HG02763 (cell line): ENCODE measurements around the gene ZDHHC14.

Source experiments
- ATAC-seq: cut with Tn5 transposase; IDR thresholded peaks from one replicate; pipeline ENCODE4 v1.9.1; 2021; ENCODE audit warnings: mild to moderate bottlenecking, moderate library complexity; ENCODE audit not compliant: unreplicated experiment

Gene ZDHHC14

DNA sequence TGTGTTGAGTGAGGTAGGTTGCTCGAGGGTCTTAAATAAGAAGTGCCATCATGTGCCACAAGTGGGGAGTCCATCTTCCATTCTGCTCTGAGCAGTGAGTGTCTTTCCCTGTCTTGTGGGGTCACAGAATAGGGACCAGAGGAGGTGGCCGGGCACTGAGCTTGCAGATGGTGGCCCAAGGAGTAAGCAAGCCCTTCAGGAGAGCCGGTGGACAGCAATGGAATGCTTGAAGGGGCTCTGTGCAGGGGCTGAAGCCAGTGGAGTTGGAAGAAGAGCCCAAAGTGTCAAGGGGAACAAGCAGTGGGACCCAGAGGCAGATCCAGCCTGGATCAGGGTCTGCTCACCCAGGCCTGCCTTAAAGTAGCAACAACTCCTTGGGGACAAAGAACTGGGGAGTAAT, 228.6 kb downstream of the ZDHHC14 start:
- no peak for ATAC-seq

DNA sequence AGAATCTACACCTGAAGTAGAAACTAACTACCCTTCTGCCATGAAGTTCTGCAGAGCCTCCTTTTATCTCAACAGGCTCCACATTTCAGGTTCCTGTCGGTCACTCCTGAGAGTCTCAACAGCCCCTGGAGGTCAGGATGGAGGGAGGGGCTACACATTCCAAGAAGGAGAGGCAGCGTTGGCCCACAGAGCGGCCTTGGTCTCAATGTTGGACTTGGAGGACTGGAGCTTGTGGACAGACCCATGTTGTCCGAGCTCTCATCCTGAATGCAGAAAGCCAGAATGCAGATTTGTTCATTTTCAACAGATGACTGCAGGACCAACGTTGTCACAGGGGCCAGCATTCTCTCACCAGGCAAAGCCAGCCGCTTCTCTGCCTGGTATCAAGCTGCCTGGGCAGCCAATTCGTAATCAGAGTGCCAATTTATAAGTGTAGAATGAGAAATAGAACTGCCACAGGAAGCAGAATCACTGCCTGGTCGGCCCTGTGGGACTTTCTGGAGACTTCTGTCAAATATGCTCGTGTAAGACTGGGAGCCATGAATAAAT, 229.5 kb downstream of the ZDHHC14 start:
- ATAC-seq: no peak

DNA sequence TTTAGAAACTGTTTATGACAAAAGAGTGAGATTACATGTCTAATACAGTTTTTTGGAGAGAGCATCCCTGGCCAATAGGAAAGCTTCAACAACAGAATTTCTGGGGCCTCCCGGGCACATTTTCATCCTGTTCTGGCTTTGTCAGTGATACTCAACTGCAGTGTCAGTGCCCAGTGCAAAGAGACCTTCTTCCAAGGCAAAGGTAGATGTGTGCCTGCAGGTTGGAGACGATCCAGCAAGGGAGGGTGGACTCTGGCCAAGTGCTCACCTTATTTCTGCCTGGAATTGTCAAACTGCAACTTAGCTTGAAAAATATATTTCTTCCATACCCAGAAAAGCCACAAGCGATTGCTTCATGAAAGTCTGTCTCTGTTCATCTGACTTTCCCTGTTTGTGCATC, 230.4 kb downstream of the ZDHHC14 start:
- ATAC-seq: no peak

DNA sequence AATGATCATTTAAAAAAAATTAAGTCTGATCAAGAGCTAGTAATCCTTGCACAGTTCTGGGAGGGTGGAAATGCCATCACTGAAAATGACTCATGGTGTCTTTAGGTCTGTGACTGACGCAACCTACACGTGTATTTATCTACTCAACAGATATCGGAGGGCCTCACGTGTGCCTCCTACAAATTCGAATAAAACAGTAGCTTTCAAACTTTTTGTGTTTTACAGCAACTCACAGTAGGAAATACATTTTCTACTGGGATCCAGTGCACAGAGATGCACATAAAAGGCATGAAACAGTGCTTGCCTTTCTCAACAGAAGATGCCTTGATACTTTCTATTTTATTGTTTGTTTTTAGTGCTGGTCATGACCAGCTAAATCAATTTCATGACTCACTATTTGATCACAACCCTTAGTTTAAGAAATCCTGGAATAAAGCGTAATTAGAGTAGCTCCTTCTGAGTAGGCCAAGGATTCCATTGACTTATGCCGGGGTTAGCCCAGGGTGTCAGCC, 232.1 kb downstream of the ZDHHC14 start:
- no peak for ATAC-seq

DNA sequence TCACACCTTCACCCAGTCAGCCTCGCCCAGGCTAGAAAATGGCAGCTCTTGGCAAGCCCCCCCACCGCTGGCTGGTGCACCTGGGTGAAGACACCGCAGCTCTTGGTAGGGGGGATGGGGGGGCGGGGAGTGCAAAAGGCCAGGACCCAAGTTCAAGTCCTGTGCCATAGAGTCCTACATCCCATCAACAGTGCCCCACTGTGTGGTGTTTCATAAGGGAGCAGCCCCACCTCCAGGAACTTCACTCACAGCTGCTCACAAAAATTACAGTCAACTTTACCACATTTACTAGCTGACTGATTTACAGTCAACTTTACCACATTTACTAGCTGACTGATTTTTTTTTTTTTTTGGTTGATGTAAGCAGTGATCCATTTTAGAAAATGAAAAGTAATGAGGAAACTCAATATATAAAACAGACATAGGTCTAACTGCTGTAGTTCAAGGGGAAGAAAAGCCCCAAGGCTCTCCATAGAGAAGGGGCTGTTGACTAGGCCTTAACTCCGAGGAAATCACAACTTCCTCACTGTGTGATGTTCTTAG, 233.1 kb downstream of the ZDHHC14 start:
- ATAC-seq: no peak

DNA sequence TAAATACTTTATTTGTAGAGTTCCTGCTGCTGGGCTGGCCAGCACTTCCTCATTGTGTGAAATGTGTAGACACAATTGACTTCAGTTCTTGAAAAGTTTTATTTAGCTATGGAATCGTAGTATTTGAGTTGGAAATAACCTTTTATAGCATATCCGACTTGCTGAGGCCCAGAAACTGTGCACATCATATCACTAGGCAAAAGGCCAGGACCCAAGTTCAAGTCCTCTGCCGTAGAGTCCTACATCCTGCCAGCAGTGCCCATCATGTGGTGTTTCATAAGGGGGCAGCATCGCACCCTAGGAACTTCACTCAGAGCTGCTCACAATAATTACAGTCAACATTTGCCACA, 234.4 kb downstream of the ZDHHC14 start:
- ATAC-seq: no peak

DNA sequence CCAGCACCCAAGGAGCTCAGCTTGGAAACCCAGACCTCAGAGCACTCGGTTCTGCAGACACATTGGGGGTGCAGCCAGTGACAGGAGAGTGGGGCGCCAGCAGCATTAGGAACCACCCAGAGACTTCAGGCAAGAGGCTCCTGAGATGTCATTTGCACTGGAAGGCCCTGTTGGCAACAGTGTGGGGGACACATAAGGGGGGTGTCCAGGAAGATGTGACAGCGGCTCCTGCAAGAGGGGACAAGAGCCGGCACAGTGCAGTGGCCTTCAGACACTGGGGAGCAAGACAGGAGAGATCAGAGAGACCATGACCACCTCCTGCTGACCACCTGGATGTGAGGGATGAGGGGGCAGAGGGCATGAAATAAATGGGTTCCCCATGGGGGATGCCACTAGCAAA, 235.0 kb downstream of the ZDHHC14 start:
- ATAC-seq: no peak

DNA sequence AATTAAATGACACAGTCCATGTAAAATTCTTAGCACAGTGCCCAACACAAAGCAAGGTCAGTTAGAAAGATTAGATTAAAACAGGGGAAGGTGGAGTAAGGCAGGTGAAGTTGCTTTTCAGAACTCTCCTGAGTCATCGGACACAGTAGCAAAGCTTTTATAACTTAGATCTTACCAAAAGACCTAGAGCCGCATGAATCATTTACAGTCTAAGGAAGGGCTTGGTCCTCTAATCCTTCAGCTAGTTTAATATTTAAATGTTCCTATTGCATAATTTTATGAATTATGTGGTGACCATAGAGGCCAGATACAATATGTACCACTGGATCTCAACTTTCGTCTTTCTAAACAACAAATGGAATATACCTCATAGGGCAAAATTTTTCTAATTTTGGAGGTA, 240.0 kb downstream of the ZDHHC14 start:
- ATAC-seq: no peak

DNA sequence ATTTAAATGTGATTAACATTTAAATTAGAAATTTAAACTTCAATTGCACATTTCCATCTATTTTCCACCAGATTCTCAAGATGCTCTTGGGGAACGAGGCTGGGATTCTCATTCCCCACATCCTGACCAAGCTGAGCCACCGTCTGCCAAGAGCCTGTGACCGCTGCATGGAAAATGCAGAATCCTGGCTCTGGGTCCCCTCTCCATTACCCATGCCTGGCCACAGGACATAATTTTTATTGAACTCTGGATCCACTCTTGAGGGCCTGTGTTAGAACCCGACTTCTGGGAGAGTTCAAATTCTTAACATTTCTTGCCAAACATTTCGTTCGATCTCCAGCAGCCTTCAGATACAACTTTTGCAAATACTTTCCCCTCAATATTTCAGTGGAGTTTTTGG, 240.4 kb downstream of the ZDHHC14 start:
- no peak for ATAC-seq

DNA sequence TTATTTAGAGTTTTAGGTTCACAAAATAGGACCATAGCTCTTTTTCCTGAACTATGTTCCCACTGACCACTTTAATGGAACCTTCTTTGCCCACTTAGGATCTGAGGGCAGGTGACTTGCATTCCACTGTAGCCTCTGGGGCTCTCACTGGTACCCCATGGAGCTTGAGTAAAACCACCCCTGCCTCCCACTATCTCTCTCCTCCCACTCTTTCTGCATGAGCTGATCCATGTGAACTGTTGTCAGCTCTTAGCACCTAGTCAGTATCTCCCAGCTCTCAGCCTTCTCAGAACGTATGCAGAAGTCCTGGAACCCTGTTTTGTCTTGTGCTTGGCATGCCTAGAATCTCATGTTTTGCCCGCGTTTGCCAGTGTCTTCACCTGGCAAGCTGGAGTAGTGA, 241.4 kb downstream of the ZDHHC14 start:
- ATAC-seq: no peak

DNA sequence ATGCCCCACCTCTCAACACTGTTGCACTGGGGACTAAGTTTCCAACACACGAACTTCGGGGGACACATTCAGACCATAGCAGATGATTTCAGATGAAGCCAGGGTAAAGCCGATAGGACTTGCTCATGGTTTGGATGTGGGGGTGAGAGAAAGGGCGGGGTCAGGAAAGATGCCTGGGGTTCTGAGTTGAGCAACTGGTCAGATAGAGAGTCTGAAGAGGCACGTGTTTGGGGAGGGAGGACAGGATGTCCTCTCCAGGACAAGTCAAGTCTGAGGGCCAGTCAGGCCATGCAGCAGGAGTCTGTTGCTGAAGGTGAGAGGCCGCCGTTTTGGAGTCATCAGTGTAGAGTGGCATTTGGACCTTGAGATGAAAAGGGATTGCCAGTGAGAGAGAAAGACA, 244.1 kb downstream of the ZDHHC14 start:
- no peak for ATAC-seq

DNA sequence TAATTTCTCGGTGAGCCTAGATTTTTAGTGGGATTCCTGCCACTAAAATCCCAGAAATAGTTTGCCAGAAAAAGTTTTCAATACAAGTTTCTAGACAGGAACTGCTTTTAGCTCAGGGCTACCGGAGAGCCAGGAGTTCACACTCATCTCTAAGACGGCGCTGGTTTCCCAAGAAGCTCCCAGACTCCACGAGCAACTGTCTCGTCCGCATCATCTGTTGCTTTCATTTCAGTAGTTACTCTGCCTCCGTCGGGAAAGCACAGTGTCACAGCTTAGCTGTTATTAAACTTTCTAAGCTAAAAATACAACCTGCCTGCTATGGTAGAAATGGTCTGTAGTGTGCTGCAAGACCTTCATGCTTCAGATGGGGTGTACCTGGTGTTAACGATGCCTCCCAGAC, 244.8 kb downstream of the ZDHHC14 start:
- no peak for ATAC-seq

DNA sequence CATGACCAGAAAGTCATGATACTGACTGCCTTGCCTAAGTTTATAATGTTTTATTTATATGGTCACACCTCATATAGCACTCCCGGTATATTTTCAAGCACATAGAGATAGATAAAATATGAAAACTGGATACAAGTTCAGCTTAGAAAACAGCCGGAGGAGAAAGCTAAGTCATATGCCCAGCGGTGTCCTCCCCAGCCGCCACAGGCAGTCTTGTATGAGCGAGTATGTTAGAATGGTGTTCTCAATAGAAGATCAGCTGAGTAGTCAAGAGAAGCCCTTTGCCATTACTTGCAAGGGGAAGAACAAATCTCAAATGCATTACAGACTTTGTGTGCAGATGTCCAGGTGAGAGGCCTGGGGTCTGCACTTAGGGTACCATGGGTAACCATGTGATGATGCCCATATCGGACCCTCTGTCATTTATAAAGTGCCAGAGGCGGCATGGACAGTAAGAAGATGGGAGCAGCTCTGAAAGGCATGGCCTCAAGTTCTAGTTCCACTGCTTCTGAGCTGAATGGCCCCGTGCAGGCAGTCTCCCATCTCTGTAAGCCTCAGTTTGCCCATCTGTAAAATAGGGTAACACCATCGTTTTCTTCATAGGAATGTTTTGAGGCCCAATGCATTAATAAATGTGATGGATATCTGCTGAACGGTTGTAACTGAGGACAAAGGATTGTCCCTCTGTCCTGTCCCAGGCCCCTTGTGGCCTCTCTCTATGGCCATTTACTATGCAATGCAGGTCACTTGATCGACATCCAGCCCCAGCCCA, 246.4 kb downstream of the ZDHHC14 start:
- ATAC-seq: no peak

DNA sequence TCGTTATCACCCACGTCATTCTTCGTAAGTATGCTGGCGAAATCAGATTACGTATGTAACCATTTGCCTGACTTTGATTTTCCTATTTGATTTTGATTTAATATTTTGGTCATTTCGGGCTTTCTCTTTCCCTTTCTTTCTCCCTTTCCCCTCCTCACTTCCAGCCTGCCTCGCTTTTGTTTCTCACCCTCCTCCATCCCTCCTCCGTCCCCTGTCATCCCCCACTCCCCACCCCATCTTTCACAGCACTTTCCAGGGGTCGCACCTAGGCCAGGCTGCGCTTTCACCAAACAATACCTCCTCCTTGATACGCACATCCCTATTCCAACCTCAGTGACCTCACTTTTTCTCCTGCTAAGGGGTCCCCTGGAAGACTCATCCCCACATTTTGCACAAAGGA, 247.5 kb downstream of the ZDHHC14 start:
- ATAC-seq: no peak

DNA sequence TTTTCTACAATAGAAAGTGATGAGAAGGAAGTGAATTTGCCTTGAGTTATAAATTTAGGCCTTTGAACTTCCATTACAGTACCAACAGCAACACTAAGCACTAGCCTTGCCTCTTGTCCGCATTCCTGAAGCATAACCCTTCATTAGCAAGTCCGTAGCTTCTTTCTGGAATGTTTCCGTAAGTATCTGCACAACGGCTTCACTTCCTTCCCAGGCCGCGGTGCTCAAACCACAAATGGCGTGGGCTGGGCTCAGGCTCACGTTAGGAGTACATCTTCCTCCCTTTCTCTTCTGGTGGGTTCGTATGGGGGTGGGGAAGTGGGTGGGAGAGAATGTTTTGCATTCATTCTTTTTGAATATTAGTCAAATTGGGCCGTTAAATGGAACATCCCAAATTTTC, 248.2 kb downstream of the ZDHHC14 start:
- ATAC-seq: no peak

DNA sequence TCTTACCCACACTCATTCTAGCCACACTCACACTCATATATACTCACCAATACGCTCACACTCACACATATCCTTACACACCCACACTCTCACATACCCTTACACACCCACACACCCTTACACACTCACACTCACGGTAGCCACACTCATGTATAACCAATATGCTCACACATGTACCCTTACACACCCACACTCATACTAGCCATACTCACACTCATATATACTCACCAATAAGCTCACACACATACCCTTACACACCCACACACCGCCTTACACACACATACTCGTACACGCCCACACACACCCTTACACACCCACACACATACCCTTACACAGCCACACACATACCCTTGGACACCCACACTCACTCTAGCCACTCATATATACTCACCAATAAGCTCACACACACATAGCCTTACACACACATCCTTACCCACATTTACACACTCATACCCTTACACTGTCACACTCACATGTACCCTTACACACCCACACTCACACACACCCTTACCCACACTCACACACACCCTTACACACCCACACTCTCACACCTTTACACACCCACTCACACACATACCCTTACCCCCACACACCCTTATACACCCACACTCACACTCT, 249.6 kb downstream of the ZDHHC14 start:
- no peak for ATAC-seq

DNA sequence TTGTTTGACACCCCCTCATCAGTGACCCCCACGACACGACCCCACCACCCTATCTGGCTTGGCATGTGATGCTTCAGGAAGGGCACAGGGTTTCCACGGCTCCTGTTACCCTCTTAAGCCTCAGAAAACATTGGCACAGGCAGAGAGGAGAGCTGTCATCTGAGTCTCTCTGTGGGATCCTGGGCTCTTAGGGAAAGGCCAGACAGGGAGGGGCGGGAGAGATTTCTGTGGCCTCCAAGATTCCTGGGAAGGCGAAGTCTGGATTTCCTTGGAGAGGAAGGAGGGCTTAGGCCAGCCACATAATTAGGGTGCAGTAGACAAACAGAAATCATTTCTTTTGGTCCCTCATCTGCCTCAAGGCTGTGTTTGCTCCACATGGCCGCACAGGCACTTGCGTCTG, 250.4 kb downstream of the ZDHHC14 start:
- ATAC-seq: no peak

DNA sequence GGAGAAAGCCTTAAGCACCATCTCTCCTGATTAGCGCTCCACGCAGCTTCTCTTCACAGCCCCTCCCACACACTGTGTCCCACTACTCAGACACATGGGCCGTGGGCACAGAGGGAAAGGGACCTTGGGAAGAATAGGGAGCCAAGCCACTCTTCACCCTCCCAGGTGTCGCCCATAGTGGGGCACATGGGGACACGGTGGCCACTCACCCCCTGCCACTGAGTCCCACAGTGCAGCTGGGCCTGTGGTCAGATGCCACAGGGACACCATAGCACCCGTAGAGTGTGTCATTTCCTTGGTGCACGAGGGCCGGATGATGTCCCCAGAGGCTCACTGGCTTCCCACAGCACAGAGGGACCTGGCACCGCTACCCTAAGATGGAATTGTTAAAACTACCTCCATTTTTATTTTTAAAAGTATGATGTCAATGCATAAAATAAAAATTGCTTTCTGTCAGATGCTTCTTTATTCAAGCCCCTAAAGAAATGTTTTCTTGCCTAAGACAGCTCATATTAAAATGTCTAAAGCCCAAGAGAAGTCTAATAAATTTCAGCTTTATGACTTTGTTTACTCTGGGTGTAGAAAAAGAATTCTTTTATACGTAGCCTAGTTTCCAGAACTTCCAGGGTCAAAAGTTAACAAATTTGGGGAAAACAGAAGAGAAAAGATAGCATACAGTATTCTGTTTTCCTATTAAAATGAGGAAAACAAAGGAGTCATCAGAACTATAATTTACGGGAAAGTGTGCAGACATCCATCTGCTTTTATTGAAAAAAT, 251.0 kb downstream of the ZDHHC14 start:
- no peak for ATAC-seq

DNA sequence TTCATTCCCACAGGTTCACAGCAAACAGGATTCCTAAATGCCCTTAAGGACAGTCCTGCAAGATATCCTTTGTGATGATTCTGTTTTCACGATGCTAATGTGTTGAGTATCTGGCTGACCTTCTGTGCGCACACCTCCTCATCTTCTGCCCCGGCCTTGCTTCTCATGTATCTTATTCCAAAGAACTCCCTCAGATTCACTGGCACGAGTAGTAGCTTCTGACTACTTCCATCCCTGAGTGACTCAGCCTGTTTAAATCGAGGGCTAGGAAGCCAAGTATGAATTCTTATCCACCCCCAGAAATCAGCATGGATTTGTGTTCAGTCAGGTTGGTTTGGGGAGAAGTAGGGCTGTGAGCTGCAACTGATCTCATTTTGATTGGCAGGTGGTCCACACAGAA, 251.8 kb downstream of the ZDHHC14 start:
- no peak for ATAC-seq

DNA sequence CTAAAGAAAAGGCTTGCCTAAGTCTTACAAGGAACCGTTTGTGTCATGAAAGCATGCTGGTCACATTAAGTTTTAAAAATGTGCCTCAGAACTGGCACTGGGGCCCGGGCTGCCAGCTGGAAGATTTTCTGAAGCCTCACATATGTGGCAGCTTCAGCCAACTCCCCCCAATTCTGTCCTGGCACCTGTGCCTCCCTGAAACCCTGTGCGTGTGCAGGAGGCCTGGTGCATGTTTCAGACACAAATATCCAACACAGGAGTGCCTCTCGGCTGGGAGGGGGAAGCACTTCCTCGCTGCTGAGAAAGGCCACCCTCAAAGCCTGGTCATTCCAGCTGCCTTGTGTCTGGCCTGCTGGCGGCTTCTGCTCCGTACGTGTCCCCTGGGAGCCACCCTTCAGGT, 253.6 kb downstream of the ZDHHC14 start:
- no peak for ATAC-seq
